Measurements from ENCODE around the gene COL9A3. TPM values are rescaled to one million over a fixed set of nuclear protein-coding genes. Genes with fewer than 3 reads are reported as not detected.

The COL9A3 gene
- total RNA-seq, 4 donors from 2014 or later, result 8.8 to 29.9 (median 14.3) TPM

- no peaks in the 10 kb centered on the region for H3K9me3 ChIP-seq
- H3K27ac ChIP-seq, result no peak overlapping the region
- 91 to 92% methylated on average over 20 of the region's 20 CpGs for WGBS, 2 donors (ENCODE audit: low coverage in 1 of 2)
- H3K27me3 ChIP-seq, result no peaks in the 10 kb centered on the region
- H3K36me3 ChIP-seq, result peaks cover 0 to 36% of the 10 kb centered on the region in 2 donors
- H3K4me1 ChIP-seq, result peaks cover 0 to 32% (median 16%) of the 10 kb centered on the region in 3 donors
- H3K4me3 ChIP-seq, result no peak overlapping the region
- TF ChIP-seq, protein P1, sequence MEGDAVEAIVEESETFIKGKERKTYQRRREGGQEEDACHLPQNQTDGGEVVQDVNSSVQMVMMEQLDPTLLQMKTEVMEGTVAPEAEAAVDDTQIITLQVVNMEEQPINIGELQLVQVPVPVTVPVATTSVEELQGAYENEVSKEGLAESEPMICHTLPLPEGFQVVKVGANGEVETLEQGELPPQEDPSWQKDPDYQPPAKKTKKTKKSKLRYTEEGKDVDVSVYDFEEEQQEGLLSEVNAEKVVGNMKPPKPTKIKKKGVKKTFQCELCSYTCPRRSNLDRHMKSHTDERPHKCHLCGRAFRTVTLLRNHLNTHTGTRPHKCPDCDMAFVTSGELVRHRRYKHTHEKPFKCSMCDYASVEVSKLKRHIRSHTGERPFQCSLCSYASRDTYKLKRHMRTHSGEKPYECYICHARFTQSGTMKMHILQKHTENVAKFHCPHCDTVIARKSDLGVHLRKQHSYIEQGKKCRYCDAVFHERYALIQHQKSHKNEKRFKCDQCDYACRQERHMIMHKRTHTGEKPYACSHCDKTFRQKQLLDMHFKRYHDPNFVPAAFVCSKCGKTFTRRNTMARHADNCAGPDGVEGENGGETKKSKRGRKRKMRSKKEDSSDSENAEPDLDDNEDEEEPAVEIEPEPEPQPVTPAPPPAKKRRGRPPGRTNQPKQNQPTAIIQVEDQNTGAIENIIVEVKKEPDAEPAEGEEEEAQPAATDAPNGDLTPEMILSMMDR (IDR thresholded peaks at IDR 0.05), result no peak
- no peak for ATAC-seq
Measured at GRCh38 chr20:62878244-62879038, 61.6 kb downstream of the COL9A3 start.

DNA sequence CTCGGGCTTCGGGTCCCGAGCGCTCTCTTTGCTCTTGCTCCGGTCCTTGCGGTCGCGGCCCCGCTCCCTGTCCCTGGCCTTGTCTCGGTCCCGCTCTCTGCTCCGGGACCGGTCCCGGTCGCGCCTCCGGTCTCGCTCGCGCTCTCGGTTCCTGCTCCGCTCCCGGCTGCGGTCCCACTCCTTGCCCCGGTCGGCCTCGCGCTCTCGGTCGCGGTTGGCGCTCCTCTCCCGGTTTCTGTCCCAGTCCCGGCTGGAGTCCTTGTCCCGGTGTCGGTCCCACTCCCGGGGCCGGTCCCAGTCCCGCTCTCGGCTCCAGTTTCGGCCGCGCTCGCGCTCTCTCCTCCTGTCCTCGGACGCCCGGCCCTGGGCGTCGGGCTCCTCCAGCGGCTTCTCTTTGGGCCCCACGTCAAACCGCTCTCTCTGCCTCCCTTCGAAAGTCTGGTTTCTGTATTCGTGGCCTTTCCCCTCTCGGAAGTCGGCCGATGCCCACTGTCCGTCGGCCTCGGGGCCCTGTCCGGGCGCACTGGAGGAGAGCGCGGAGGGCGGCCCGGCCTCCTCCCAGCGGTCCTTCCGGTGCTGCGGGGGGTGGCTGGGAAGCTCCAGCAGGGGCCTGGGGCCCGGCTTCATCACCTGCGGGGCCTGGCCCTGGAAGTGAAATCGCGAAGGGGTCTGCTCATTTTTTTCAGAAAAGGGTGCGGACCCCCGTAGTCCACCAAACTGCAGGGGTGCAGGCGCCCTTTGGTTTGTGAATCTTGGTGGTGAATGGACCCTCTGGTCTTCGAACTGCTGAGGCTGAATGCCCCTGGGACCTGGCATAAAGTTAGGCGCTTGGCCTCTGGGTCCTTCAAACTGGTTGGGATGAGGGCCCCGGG, 62.7 kb downstream of the COL9A3 start:
- 70 to 97% methylated on average over 6 to 24 of the region's 80 CpGs for WGBS, 2 donors (ENCODE audit: low coverage in 1 of 2)

DNA sequence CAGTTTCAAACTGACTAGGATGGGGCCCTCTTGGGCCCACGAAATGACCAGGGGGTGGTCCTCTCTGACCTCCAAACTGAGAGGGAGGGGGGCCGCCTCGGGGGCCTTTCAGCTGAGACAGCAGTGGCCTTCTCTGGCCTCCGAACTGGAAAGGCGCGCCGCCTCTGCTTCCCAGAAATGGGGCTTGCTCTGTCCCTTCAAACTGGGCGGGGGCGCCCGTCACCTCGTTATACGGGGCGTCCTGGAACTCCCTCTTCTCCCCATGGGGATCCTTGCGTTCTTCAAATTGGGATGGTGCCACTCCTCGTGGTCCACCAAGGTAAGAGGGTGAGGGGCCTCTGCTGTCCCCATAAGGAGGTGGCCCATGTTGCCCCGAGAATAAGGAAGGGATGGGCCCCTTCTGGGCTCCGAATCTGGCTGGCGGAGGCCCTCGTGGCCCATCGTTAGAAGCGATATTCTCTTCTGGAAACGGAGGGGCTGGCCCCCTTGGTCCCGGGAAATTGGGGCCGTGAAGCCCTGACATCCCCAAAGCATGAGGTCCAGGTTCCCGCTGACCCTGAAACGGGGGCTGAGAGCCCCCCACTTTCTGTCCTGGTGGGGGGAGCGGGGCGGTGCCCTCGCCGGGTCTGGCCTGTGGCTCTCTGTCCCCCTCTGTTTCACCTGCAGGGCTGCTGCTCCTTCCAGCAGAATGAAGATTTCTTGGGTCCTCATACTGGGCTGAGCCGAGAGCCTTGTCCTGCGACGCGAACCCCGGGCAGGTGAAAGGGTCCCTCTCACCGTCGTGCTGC, 63.5 kb downstream of the COL9A3 start:
- 96% methylated on average over 4 of the region's 37 CpGs; no CpG with 5 or more reads in 1 of the 2 donors for WGBS, 2 donors (ENCODE audit: low coverage in 1 of 2)
- Histone ChIP-seq H3K27me3 (no peaks in the 10 kb centered on the region), H3K36me3 (peaks cover 0 to 36% of the 10 kb centered on the region in 2 donors), H3K9me3 (no peaks in the 10 kb centered on the region), H3K27ac (no peak overlapping the region), H3K4me3 (no peak overlapping the region), H3K4me1 (peaks cover 0 to 23% (median 16%) of the 10 kb centered on the region in 3 donors)
- TF ChIP-seq POLR2A (IDR thresholded peaks at IDR 0.05) (no peak), EP300 (IDR thresholded peaks at IDR 0.05) (no peak)
- TF ChIP-seq, protein P1 (IDR thresholded peaks at IDR 0.05), result no peak
- no peak for ATAC-seq

More for the DNA sequence above, 62.7 kb downstream of the COL9A3 start:
- peaks cover 0 to 25% (median 16%) of the 10 kb centered on the region in 3 donors for H3K4me1 ChIP-seq
- no peaks in the 10 kb centered on the region for H3K9me3 ChIP-seq
- H3K27me3 ChIP-seq, result no peaks in the 10 kb centered on the region
- H3K27ac ChIP-seq, result no peak overlapping the region
- TF ChIP-seq, protein P1 (IDR thresholded peaks at IDR 0.05), result no peak
- peaks cover 0 to 36% of the 10 kb centered on the region in 2 donors for H3K36me3 ChIP-seq
- ATAC-seq, result no peak
- H3K4me3 ChIP-seq, result no peak overlapping the region

GRCh38 chr20:62880935-62881661, 64.2 kb downstream of the COL9A3 start:
- H3K4me3 ChIP-seq, result no peak overlapping the region
- H3K27me3 ChIP-seq, result no peaks in the 10 kb centered on the region
- H3K4me1 ChIP-seq, result peaks cover 0 to 15% (median 12%) of the 10 kb centered on the region in 3 donors
- TF ChIP-seq POLR2AphosphoS5 (IDR thresholded peaks at IDR 0.05), result no peak
- no peak for TF ChIP-seq EP300 (IDR thresholded peaks at IDR 0.05)
- TF ChIP-seq POLR2A (IDR thresholded peaks at IDR 0.05), result no peak
- TF ChIP-seq, protein P1 (IDR thresholded peaks at IDR 0.05), result no peak
- WGBS, 2 donors (ENCODE audit: low coverage in 1 of 2), result 60 to 91% methylated on average over 1 to 10 of the region's 45 CpGs
- no peaks in the 10 kb centered on the region for H3K9me3 ChIP-seq
- no peak overlapping the region for H3K27ac ChIP-seq
- peaks cover 0 to 41% of the 10 kb centered on the region in 2 donors for H3K36me3 ChIP-seq
- ATAC-seq, result no peak
